Epithelial cell of proximal tubule (primary cell): ENCODE data around the gene MFAP4. TPM values are rescaled to one million over a fixed set of nuclear protein-coding genes. Genes with fewer than 3 reads are reported as not detected.

Experiments
- DNase-seq: peaks from one replicate; pipeline ENCODE4 v3.0.0-alpha.2; 2011; ENCODE audit warnings: low read depth
- H3K4me3 ChIP-seq: 2 replicates; pipeline ENCODE4 v1.5.1; 2011; ENCODE audit warnings: low read depth, mild to moderate bottlenecking, low read length
- total RNA-seq: library from RNA; depleted of rRNA; stranded (reverse); fragments of >200 nt; gene quantifications from 2 replicates; pipeline ENCODE4 v1.2.3, GENCODE V29; 2015
- TF ChIP-seq, protein P1 (sequence below): conservative IDR thresholded peaks from 2 replicates; pipeline ENCODE4 v1.5.1; 2012; ENCODE audit warnings: low read depth, mild to moderate bottlenecking, low read length

Gene MFAP4
- total RNA-seq, 1 donor from 2014 or later: not detected

DNA sequence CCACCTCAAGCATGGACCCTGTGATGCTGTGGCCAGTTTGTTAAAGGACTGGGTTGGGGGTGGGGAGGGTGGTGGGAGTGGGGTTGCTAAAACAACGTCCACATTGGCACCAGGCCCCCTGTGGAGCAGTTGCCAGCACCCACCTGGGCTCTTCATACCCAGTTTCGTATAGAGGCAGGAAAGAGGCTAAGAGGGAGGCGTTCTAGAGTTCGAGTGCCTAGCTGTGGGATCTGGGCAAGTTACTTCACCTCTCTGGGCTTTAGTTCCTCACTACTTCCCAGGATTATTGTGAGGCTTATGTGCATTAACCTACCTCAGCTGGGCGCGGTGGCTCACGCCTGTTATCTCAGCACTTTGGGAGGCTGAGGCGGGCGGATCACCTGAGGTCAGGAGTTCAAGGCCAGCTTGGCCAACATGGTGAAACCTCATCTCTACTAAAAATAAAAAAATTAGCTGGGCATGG is 1.4 kb downstream of the MFAP4 start:
- no peak for DNase-seq
- no peak overlapping the region for H3K4me3 ChIP-seq
- TF ChIP-seq, protein P1, sequence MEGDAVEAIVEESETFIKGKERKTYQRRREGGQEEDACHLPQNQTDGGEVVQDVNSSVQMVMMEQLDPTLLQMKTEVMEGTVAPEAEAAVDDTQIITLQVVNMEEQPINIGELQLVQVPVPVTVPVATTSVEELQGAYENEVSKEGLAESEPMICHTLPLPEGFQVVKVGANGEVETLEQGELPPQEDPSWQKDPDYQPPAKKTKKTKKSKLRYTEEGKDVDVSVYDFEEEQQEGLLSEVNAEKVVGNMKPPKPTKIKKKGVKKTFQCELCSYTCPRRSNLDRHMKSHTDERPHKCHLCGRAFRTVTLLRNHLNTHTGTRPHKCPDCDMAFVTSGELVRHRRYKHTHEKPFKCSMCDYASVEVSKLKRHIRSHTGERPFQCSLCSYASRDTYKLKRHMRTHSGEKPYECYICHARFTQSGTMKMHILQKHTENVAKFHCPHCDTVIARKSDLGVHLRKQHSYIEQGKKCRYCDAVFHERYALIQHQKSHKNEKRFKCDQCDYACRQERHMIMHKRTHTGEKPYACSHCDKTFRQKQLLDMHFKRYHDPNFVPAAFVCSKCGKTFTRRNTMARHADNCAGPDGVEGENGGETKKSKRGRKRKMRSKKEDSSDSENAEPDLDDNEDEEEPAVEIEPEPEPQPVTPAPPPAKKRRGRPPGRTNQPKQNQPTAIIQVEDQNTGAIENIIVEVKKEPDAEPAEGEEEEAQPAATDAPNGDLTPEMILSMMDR: no peak

DNA sequence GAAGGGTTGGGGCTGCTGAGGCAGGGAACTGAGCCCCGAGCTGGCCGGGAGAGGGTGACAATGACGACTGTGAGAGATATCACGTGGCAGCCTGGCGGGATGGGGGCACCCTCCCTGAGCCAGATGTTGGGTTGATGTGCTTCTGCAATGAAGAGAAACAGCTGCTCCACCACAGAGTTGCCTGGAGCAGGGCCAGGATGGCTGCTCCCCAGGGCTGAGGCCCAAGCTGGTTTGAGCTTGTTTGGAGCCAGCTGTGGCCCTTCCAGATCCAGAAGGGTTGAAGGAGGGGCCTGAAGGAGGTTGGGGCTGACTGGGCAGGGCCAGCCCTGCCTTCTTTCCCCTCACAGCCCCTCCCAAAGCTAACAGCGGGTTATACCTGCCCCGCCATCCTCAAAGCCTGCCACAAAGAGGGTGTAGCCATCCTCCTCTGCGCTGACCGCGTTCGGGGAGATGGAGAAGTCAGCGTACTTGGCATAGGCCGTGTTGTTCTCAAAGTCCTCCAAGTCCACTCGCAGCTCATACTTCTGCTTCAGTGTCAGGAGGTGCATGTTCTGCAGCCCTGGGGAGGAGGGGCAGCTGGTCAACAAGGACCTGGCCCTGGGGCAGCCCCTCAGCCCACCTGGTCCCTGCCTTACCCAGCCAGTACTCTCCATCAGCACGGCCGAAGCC is 2.1 kb downstream of the MFAP4 start:
- DNase-seq: no peak
- TF ChIP-seq, protein P1: no peak
- no peak overlapping the region for H3K4me3 ChIP-seq

DNA sequence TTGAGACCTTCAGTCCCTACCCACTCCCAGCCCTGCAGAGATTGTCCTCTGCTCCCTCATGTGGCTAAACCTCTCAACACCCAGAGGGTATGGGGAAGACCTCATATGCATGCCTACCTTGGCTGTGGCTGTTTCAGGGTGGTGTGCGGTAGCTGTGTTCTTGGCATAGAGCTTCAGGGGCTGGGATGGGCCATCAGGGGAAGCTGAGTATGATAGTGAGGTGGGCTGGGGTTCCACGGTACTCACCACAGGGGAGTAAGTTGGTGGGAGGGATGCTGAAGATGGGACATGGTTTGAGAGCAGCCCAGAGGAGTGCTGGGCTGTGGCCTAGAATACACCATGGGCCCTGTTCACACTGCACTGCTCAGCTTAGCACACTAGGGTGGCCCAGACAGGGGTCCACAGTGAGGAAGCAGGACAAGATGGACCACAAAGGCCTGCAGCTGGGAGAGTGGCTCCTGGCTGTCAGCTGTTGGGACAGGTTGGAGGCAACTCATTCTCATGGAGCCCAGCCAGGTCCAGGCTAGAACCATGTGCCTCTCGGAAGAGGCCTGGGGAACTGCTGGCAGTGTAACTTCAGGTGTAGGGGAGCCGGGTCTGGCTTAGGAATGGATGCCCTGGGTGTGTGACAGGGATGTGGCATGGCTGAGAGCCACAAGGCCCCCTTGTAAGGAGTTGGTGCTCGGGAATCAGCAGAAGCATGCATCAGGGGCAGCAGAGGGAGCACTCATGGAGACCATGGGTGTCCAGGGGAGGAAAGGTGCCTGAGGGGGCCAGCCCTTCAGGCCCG is 3.1 kb downstream of the MFAP4 start:
- TF ChIP-seq, protein P1: no peak
- H3K4me3 ChIP-seq: no peak overlapping the region
- DNase-seq: no peak

DNA sequence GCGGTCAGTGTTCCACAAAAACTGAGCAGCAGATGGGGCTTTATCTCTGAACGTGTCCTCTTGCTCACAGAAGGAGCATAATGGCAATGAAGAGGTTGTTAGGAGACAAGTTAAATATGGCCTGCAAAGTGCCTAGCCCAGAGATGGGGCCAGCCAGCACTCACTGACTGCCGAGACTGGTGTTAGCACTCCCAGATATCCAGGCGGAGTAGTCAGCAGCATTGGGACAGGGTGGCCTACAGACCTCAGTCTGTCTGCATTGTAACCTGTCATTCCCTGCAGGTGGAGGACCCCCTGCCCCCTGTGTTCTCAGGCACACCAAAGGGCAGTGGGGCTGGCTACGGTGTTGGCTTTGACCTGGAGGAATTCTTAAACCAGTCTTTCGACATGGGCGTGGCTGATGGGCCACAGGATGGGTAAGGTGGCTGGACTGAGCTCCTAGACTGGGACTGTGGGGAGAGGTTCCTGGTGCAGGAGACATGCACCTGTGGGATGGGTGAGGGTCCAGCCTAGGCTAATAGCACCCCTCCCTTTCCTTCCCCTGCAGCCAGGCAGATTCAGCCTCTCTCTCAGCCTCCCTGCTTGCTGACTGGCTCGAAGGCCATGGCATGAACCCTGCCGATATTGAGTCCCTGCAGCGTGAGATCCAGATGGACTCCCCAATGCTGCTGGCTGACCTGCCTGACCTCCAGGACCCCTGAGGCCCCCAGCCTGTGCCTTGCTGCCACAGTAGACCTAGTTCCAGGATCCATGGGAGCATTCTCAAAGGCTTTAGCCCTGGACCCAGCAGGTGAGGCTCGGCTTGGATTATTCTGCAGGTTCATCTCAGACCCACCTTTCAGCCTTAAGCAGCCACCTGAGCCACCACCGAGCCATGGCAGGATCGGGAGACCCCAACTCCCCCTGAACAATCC is 4.2 kb downstream of the MFAP4 start:
- H3K4me3 ChIP-seq: no peak overlapping the region
- DNase-seq: no peak
- TF ChIP-seq, protein P1: no peak

DNA sequence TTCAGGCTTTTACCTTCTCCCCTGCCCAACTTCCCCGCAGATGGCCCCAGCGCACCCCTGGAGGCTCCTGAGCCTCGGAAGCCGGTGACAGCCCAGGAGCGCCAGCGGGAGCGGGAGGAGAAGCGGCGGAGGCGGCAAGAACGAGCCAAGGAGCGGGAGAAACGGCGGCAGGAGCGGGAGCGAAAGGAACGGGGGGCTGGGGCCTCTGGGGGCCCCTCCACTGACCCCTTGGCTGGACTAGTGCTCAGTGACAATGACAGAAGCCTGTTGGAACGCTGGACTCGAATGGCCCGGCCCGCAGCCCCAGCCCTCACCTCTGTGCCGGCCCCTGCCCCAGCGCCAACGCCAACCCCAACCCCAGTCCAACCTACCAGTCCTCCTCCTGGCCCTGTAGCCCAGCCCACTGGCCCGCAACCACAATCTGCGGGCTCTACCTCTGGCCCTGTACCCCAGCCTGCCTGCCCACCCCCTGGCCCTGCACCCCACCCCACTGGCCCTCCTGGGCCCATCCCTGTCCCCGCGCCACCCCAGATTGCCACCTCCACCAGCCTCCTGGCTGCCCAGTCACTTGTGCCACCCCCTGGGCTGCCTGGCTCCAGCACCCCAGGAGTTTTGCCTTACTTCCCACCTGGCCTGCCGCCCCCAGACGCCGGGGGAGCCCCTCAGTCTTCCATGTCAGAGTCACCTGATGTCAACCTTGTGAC is 5.1 kb downstream of the MFAP4 start:
- DNase-seq: no peak
- no peak overlapping the region for H3K4me3 ChIP-seq
- TF ChIP-seq, protein P1: no peak

DNA sequence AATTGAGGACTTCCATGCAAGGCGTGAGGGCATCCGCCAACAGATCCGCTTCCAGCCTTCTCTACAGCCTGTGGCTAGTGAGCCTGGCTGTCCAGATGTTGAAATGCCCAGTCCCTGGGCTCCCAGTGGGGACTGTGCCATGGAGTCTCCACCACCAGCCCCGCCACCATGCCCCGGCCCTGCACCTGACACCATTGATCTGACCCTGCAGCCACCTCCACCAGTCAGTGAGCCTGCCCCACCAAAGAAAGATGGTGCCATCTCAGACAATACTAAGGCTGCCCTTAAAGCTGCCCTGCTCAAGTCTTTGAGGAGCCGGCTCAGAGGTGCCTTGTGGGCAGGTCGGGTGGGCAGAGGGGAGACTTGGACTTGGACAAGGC is 5.6 kb downstream of the MFAP4 start:
- DNase-seq: no peak
- TF ChIP-seq, protein P1: no peak
- no peak overlapping the region for H3K4me3 ChIP-seq
